ENCODE data around the gene MAMSTR.

DNA sequence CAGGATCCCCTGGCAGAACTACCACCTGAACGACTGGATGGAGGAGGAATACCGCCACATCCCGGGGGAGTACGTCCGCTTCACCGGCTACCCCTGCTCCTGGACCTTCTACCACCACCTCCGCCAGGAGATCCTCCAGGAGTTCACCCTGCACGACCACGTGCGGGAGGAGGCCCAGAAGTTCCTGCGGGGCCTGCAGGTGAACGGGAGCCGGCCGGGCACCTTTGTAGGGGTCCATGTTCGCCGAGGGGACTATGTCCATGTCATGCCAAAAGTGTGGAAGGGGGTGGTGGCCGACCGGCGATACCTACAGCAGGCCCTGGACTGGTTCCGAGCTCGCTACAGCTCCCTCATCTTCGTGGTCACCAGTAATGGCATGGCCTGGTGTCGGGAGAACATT, 16.2 kb downstream of the MAMSTR start:
- TF ChIP-seq, protein P1, sequence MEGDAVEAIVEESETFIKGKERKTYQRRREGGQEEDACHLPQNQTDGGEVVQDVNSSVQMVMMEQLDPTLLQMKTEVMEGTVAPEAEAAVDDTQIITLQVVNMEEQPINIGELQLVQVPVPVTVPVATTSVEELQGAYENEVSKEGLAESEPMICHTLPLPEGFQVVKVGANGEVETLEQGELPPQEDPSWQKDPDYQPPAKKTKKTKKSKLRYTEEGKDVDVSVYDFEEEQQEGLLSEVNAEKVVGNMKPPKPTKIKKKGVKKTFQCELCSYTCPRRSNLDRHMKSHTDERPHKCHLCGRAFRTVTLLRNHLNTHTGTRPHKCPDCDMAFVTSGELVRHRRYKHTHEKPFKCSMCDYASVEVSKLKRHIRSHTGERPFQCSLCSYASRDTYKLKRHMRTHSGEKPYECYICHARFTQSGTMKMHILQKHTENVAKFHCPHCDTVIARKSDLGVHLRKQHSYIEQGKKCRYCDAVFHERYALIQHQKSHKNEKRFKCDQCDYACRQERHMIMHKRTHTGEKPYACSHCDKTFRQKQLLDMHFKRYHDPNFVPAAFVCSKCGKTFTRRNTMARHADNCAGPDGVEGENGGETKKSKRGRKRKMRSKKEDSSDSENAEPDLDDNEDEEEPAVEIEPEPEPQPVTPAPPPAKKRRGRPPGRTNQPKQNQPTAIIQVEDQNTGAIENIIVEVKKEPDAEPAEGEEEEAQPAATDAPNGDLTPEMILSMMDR (IDR thresholded peaks at IDR 0.05): no peak
- no peak for TF ChIP-seq POLR2A (IDR thresholded peaks at IDR 0.05)
